Left ventricle myocardium inferior (tissue), 1 donor: ENCODE results near the gene CPEB1. TPM values are rescaled to one million over a fixed set of nuclear protein-coding genes. Genes with fewer than 3 reads are reported as not detected.

Experiments used
- DNase-seq: peaks from one replicate; pipeline ENCODE4 v3.0.0-alpha.2; 2020
- H3K27ac ChIP-seq: fragments of 200-600 bp; replicated peaks from 2 replicates; pipeline ENCODE4 v1.8.0; 2021
- H3K27me3 ChIP-seq: fragments of 200-600 bp; 2 replicates; pipeline ENCODE4 v1.8.0; 2021; ENCODE audit warnings: low read depth
- H3K36me3 ChIP-seq: fragments of 200-600 bp; 2 replicates; pipeline ENCODE4 v1.8.0; 2021
- H3K4me1 ChIP-seq: fragments of 200-600 bp; 2 replicates; pipeline ENCODE4 v1.8.0; 2021
- H3K4me3 ChIP-seq: fragments of 200-600 bp; 2 replicates; pipeline ENCODE4 v1.8.0; 2021; ENCODE audit warnings: mild to moderate bottlenecking, moderate library complexity
- H3K9me3 ChIP-seq: fragments of 200-600 bp; replicated peaks from 2 replicates; pipeline ENCODE4 v1.8.0; 2021
- intact Hi-C: fragments of 100-400 bp; cut with micrococcal nuclease; formaldehyde crosslinking; loops from one replicate; pipeline ENCODE4 v1.11.0; 2022
- total RNA-seq: library from RNA; stranded (reverse); fragmentation: NEBNext Ultra II Directional; extraction: Animal tissue kit (Norgen Biotek cat#: 25700); gene quantifications from one replicate; pipeline ENCODE4 v1.2.1, GENCODE V29; 2021
- TF ChIP-seq, protein P1 (sequence below): fragments of 200-600 bp; IDR thresholded peaks from 2 replicates; pipeline ENCODE4 v1.8.0; 2021; ENCODE audit warnings: antibody characterized with exemption, mild to moderate bottlenecking, borderline replicate concordance
- donor health status: DM: no; HTN: yes; CAD: no; lungs with severe emphysema.

Gene CPEB1
- total RNA-seq, 1 donor from 2014 or later: 1.6 TPM

DNA sequence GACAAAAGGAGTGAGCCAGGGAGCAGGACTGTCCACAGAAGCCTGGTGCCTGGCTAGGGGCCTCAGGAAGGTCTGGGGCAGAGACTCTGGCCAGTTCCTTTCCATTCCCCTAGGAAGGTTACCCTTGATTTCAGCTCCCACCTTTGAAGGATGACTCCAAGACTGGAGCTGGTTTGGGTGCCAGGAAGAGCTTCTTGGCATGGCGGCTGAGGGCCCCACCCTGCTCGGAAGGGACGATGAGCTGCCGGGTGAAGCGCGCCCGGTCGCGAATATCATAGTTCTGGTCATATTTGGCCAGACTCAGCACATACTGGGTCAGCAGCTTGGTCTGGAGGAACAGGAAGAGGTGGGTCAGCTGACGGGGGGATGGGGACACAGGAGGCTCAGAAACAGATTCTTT lies 19.4 kb upstream of the CPEB1 start:
- DNase-seq: no peak
- Histone ChIP-seq H3K4me1 (no peaks in the 10 kb centered on the region), H3K9me3 (no peaks in the 10 kb centered on the region), H3K27me3 (peaks cover 37% of the 10 kb centered on the region), H3K4me3 (no peak overlapping the region), H3K27ac (no peak overlapping the region), H3K36me3 (no peaks in the 10 kb centered on the region)
- intact Hi-C loops: no loop called here
- TF ChIP-seq, protein P1, sequence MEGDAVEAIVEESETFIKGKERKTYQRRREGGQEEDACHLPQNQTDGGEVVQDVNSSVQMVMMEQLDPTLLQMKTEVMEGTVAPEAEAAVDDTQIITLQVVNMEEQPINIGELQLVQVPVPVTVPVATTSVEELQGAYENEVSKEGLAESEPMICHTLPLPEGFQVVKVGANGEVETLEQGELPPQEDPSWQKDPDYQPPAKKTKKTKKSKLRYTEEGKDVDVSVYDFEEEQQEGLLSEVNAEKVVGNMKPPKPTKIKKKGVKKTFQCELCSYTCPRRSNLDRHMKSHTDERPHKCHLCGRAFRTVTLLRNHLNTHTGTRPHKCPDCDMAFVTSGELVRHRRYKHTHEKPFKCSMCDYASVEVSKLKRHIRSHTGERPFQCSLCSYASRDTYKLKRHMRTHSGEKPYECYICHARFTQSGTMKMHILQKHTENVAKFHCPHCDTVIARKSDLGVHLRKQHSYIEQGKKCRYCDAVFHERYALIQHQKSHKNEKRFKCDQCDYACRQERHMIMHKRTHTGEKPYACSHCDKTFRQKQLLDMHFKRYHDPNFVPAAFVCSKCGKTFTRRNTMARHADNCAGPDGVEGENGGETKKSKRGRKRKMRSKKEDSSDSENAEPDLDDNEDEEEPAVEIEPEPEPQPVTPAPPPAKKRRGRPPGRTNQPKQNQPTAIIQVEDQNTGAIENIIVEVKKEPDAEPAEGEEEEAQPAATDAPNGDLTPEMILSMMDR: no peak

DNA sequence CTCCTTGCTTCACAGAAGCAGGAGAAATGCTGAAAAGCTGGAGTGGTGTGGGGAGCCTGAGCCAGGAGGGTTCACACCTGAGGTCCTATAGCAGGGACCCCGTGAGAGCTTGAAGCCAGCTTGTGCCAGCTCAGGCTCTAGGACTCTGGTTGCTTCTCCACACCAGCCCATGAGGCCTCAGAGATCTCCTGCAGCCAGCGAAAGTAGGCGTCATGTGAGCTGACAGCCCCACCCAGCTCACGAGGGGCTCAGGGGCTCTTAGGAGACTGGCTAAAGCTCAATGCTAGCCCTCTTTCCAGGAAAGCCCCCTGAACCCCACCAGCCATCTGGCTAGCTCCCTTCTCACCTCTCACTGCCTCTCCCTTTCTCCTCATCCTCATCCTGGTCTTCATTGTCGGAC lies 16.9 kb upstream of the CPEB1 start:
- TF ChIP-seq, protein P1: no peak
- no peaks in the 10 kb centered on the region for H3K4me1 ChIP-seq
- H3K9me3 ChIP-seq: no peaks in the 10 kb centered on the region
- H3K27ac ChIP-seq: no peak overlapping the region
- no peak for DNase-seq
- no peaks in the 10 kb centered on the region for H3K36me3 ChIP-seq
- intact Hi-C loops: no loop called here
- H3K4me3 ChIP-seq: no peak overlapping the region
- peaks cover 52% of the 10 kb centered on the region for H3K27me3 ChIP-seq

DNA sequence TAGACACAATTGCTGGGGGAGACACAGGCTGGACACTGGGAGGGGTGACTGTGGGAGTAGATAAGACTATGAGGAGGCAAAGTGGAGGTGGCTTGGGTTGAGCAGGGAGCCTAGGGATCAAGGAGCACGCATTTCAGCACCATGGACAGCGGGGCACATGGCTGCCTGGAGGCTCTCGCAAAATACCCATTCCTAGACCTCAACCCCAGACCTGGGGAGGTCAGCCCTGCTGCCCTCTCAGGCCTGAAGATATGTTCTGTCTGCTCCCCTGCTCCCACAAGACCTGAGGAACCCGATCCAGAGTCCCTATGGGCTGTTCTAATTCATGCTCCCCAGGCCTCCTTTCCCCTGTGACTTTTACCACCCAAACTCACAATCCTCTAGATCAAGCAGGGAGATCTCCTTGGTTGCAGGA lies 16.0 kb upstream of the CPEB1 start:
- no peaks in the 10 kb centered on the region for H3K36me3 ChIP-seq
- DNase-seq: no peak
- no peak overlapping the region for H3K27ac ChIP-seq
- no peaks in the 10 kb centered on the region for H3K9me3 ChIP-seq
- H3K4me3 ChIP-seq: no peak overlapping the region
- H3K27me3 ChIP-seq: peaks cover 60% of the 10 kb centered on the region
- H3K4me1 ChIP-seq: no peaks in the 10 kb centered on the region
- intact Hi-C loops: no loop called here
- TF ChIP-seq, protein P1: no peak

DNA sequence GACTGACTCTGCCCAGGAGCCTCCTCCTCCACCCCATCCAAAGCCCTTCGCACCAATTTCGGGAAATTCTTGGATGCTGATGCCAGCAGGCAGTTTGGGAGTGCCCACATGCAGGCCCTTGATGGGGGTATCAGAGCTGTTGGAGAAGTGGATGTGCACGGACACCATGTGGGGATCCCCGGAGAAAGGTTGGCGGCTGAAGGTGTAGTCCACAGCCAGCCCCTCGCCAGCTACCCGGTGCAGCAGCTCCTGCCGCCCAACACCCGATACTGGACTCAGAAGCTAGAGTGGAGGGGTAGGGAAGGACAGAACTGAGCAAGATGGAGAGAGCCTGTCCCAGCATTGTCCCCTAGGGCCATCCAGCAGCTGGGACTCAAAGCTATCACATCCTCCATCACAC lies 15.5 kb upstream of the CPEB1 start:
- intact Hi-C loops: no loop called here
- no peak overlapping the region for H3K27ac ChIP-seq
- H3K36me3 ChIP-seq: no peaks in the 10 kb centered on the region
- DNase-seq: no peak
- TF ChIP-seq, protein P1: no peak
- H3K4me1 ChIP-seq: no peaks in the 10 kb centered on the region
- no peaks in the 10 kb centered on the region for H3K9me3 ChIP-seq
- no peak overlapping the region for H3K4me3 ChIP-seq
- H3K27me3 ChIP-seq: peaks cover 62% of the 10 kb centered on the region

DNA sequence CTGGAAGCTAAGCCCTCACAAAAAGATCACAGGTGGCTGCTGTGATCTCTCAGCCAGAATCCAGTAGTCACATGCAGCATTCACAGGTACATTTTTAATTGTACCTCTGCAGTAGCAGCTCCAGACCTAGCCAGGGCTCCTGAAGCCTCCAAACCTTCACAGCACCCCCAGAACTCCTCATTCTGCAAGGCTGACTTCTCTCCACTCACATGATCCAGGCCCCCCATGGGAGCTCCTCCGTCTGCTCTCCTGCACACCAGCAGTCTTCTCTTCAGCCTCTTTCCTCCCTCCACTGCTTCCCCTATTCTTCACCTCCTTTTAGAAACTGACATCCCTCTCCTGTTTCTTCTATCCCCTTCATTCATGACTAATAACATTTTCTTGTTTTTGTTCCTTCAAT lies 13.2 kb upstream of the CPEB1 start:
- DNase-seq: no peak
- Histone ChIP-seq H3K4me1 (no peaks in the 10 kb centered on the region), H3K27ac (no peak overlapping the region), H3K9me3 (no peaks in the 10 kb centered on the region), H3K4me3 (no peak overlapping the region), H3K27me3 (peaks cover 74% of the 10 kb centered on the region), H3K36me3 (no peaks in the 10 kb centered on the region)
- TF ChIP-seq, protein P1: no peak
- intact Hi-C loops: no loop called here
